Sigmoid colon (tissue), 7 donors: ENCODE measurements around the gene CTLA4. TPM values are rescaled to one million over a fixed set of nuclear protein-coding genes. Genes with fewer than 3 reads are reported as not detected.

Experiments
- DNase-seq: peaks from one replicate; pipeline ENCODE4 v3.0.0-alpha.2; 2019
- H3K27ac ChIP-seq, 4 donors: fragments of 200-600 bp; sonication (generic); one replicate each; pipeline ENCODE4 v1.5.1; 2016 to 2019; ENCODE audit warnings: mild to moderate bottlenecking in 1 of 4
- H3K27me3 ChIP-seq, 3 donors: fragments of 200-600 bp; sonication (generic); one replicate each; pipeline ENCODE4 v1.5.1; 2019; ENCODE audit warnings: mild to moderate bottlenecking in 1 of 3
- H3K36me3 ChIP-seq, 4 donors: fragments of 200-600 bp; sonication (generic); one replicate each; pipeline ENCODE4 v1.5.1; 2016 to 2019
- H3K4me1 ChIP-seq, 4 donors: fragments of 200-600 bp; sonication (generic); one replicate each; pipeline ENCODE4 v1.5.1; 2017 to 2019
- H3K4me3 ChIP-seq, 4 donors: fragments of 200-600 bp; sonication (generic); one replicate each; pipeline ENCODE4 v1.5.1; 2017 to 2019; ENCODE audit warnings: mild to moderate bottlenecking in 2 of 4, moderate library complexity in 1 of 4
- H3K9me3 ChIP-seq, 4 donors: fragments of 200-600 bp in 3 of 4; sonication (generic) in 3 of 4; one replicate each; pipeline versions ENCODE4 v1.5.1 to v1.6.1; 2013 to 2019
- CTCF ChIP-seq, 4 experiments: fragments of 450-650 bp in 3 of 4; fragments of 200-600 bp in 1 of 4; IDR thresholded peaks; one replicate each; pipeline ENCODE4 v1.5.1; 2016 to 2019; ENCODE audit warnings: antibody characterized with exemption in 4 of 4, mild to moderate bottlenecking in 3 of 4, moderate library complexity in 2 of 4
- EP300 ChIP-seq, 4 donors: sonication (generic); formaldehyde crosslinking; IDR thresholded peaks; one replicate each; pipeline ENCODE4 v1.6.1; 2017; ENCODE audit warnings: antibody characterized with exemption in 4 of 4
- POLR2A ChIP-seq, 2 donors: fragments of 450-650 bp; IDR thresholded peaks; one replicate each; pipeline ENCODE4 v1.6.1; 2016; ENCODE audit warnings: antibody characterized with exemption in 2 of 2, mild to moderate bottlenecking in 2 of 2, moderate library complexity in 2 of 2
- POLR2AphosphoS5 ChIP-seq, 4 donors: sonication (generic); formaldehyde crosslinking; IDR thresholded peaks; one replicate each; pipeline ENCODE4 v1.6.1; 2017; ENCODE audit warnings: antibody characterized with exemption in 4 of 4
- WGBS, 2 donors: extraction: QIAGEN DNeasy Blood & Tissue Kit; methylation state at CpG; one replicate each; pipeline ENCODE4 v1.1.7; 2013; 5-methylcytosine and 5-hydroxymethylcytosine counted together
- intact Hi-C: fragments of 100-400 bp; cut with DNase I; formaldehyde crosslinking; loops from one replicate; pipeline ENCODE4 v1.15.1; 2023
- polyA plus RNA-seq, 3 donors: library from polyadenylated mRNA; stranded (reverse); fragments of 200-250 nt; gene quantifications; one replicate each; pipeline ENCODE4 v1.2.3, GENCODE V29; 2013
- total RNA-seq, 4 donors: library from RNA; depleted of rRNA; stranded (reverse); fragments of >200 nt; gene quantifications; one replicate each; pipeline ENCODE4 v1.1.0, GENCODE V29; 2016
- donor health status: healthy with polysubstance abuse.
- donor health status: Bipolar disorder and iron deficiency.
- donor health status: healthy.

Gene CTLA4
- total and polyA plus RNA-seq, 7 donors, result 0.49 to 9.0 TPM; not detected in 5

GRCh38 chr2:203905656-203906055, 38.1 kb downstream of the CTLA4 start:
- DNase-seq, result no peak
- H3K27ac ChIP-seq, result no peak overlapping the region
- no peak overlapping the region for H3K4me3 ChIP-seq
- TF ChIP-seq POLR2A (IDR thresholded peaks at IDR 0.05), result no peak
- TF ChIP-seq EP300 (IDR thresholded peaks at IDR 0.05), result no peak
- no peak for TF ChIP-seq POLR2AphosphoS5 (IDR thresholded peaks at IDR 0.05)
- H3K36me3 ChIP-seq, result no peaks in the 10 kb centered on the region
- H3K4me1 ChIP-seq, result peaks cover 0 to 25% (median 17%) of the 10 kb centered on the region in 4 donors
- intact Hi-C loops, result loop anchor here (10.0 kb wide), 2 partner anchors 91 to 251 kb away; no protein-coding TSS in a partner anchor
- H3K9me3 ChIP-seq, result peaks cover 0 to 8% (median 2%) of the 10 kb centered on the region in 4 donors
- H3K27me3 ChIP-seq, result no peaks in the 10 kb centered on the region

- H3K4me1 ChIP-seq, result peaks cover 0 to 18% (median 15%) of the 10 kb centered on the region in 4 donors
- no peaks in the 10 kb centered on the region for H3K9me3 ChIP-seq
- no peaks in the 10 kb centered on the region for H3K27me3 ChIP-seq
- TF ChIP-seq POLR2AphosphoS5 (IDR thresholded peaks at IDR 0.05) (no peak), EP300 (IDR thresholded peaks at IDR 0.05) (no peak), CTCF (IDR thresholded peaks at IDR 0.05) (no peak), POLR2A (IDR thresholded peaks at IDR 0.05) (no peak)
- peak overlapping the region in 3 of 4 donors; percentile 27 to 60 (median 46) for H3K27ac ChIP-seq
- DNase-seq, result no peak
- H3K4me3 ChIP-seq, result no peak overlapping the region
- intact Hi-C loops, result loop anchor here (10.0 kb wide), 2 partner anchors 93 to 253 kb away; no protein-coding TSS in a partner anchor
- H3K36me3 ChIP-seq, result no peaks in the 10 kb centered on the region
- WGBS, 2 donors, result 71 to 84% methylated on average over 6 of the region's 6 CpGs
These were observed 40.7 kb downstream of the CTLA4 start for GRCh38 chr2:203908066-203908796.

GRCh38 chr2:203908797-203909185, 41.2 kb downstream of the CTLA4 start:
- TF ChIP-seq CTCF (IDR thresholded peaks at IDR 0.05), result no peak
- TF ChIP-seq POLR2A (IDR thresholded peaks at IDR 0.05), result no peak
- no peak for TF ChIP-seq EP300 (IDR thresholded peaks at IDR 0.05)
- no peak for TF ChIP-seq POLR2AphosphoS5 (IDR thresholded peaks at IDR 0.05)
- WGBS, 2 donors, result 28 to 66% methylated on average over 3 of the region's 3 CpGs
- no peaks in the 10 kb centered on the region for H3K9me3 ChIP-seq
- peaks cover 0 to 18% (median 15%) of the 10 kb centered on the region in 4 donors for H3K4me1 ChIP-seq
- H3K36me3 ChIP-seq, result no peaks in the 10 kb centered on the region
- no peaks in the 10 kb centered on the region for H3K27me3 ChIP-seq
- intact Hi-C loops, result loop anchor here (1.0 to 10.0 kb wide), 3 partner anchors 94 to 424 kb away; no protein-coding TSS in a partner anchor
- H3K4me3 ChIP-seq, result no peak overlapping the region
- H3K27ac ChIP-seq, result peak overlapping the region; percentile 21 to 60 (median 36)
- no peak for DNase-seq

- Histone ChIP-seq H3K27ac (peak overlapping the region; percentile 21 to 60 (median 36)), H3K27me3 (no peaks in the 10 kb centered on the region), H3K9me3 (no peaks in the 10 kb centered on the region), H3K36me3 (no peaks in the 10 kb centered on the region), H3K4me3 (peak overlapping the region in 3 of 4 donors; percentile 13 to 31 (median 22)), H3K4me1 (peaks cover 0 to 18% (median 15%) of the 10 kb centered on the region in 4 donors)
- intact Hi-C loops, result loop anchor here (1.0 to 10.0 kb wide), 3 partner anchors 95 to 425 kb away; no protein-coding TSS in a partner anchor
- TF ChIP-seq EP300 (IDR thresholded peaks at IDR 0.05) (no peak), CTCF (IDR thresholded peaks at IDR 0.05) (peak; percentile 61 to 80 (median 65))
- 22 to 27% methylated on average over 8 of the region's 8 CpGs for WGBS, 2 donors
- DNase-seq, result no peak
These were observed 41.8 kb downstream of the CTLA4 start for GRCh38 chr2:203909261-203909967.

GRCh38 chr2:203909974-203910373, 42.4 kb downstream of the CTLA4 start:
- no peaks in the 10 kb centered on the region for H3K36me3 ChIP-seq
- 34 to 58% methylated on average over 5 of the region's 5 CpGs for WGBS, 2 donors
- DNase-seq, result no peak
- peak overlapping the region in 3 of 4 donors; percentile 13 to 31 (median 22) for H3K4me3 ChIP-seq
- no peaks in the 10 kb centered on the region for H3K9me3 ChIP-seq
- H3K27me3 ChIP-seq, result no peaks in the 10 kb centered on the region
- intact Hi-C loops, result loop anchor here (1.0 to 10.0 kb wide), 3 partner anchors 95 to 426 kb away; no protein-coding TSS in a partner anchor
- TF ChIP-seq EP300 (IDR thresholded peaks at IDR 0.05) (no peak), POLR2AphosphoS5 (IDR thresholded peaks at IDR 0.05) (no peak), POLR2A (IDR thresholded peaks at IDR 0.05) (no peak), CTCF (IDR thresholded peaks at IDR 0.05) (no peak)
- peak overlapping the region in 1 of 4 donors; percentile 60 for H3K27ac ChIP-seq
- peaks cover 0 to 18% (median 15%) of the 10 kb centered on the region in 4 donors for H3K4me1 ChIP-seq
